Measurements from ENCODE around the gene MYO1E.
A peak's percentile ranks its signal among the peaks of the same experiment; 100 is the strongest.

DNA sequence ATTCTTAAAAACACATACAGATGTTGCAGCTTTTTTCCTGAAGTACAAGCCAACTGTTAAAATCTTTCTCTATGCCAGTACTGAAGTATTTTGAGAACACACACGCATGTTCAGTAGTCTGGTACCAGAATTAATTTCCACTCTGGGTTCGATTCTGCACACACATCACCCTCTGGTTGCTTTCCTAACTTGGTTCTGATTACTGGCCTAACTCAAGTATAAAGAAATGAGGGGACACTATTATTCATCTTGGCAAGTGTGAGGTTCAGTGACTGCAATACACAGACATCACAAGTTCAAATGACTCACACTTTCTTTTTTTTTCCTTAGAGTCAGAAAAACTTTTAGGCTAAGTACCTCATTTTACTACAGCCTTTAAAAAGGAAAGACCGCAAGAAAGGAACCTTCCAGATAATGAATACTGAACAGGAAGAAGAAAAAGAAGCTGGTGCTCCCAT lies 203.4 kb downstream of the MYO1E start:
- TF ChIP-seq, protein P1, sequence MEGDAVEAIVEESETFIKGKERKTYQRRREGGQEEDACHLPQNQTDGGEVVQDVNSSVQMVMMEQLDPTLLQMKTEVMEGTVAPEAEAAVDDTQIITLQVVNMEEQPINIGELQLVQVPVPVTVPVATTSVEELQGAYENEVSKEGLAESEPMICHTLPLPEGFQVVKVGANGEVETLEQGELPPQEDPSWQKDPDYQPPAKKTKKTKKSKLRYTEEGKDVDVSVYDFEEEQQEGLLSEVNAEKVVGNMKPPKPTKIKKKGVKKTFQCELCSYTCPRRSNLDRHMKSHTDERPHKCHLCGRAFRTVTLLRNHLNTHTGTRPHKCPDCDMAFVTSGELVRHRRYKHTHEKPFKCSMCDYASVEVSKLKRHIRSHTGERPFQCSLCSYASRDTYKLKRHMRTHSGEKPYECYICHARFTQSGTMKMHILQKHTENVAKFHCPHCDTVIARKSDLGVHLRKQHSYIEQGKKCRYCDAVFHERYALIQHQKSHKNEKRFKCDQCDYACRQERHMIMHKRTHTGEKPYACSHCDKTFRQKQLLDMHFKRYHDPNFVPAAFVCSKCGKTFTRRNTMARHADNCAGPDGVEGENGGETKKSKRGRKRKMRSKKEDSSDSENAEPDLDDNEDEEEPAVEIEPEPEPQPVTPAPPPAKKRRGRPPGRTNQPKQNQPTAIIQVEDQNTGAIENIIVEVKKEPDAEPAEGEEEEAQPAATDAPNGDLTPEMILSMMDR (conservative IDR thresholded peaks at IDR 0.05; ENCODE audit: low read depth, low read length), result no peak
- TF ChIP-seq RCOR1 (IDR thresholded peaks at IDR 0.05; ENCODE audit: insufficient replicate concordance, low read length), result no peak
- TF ChIP-seq, protein P2, sequence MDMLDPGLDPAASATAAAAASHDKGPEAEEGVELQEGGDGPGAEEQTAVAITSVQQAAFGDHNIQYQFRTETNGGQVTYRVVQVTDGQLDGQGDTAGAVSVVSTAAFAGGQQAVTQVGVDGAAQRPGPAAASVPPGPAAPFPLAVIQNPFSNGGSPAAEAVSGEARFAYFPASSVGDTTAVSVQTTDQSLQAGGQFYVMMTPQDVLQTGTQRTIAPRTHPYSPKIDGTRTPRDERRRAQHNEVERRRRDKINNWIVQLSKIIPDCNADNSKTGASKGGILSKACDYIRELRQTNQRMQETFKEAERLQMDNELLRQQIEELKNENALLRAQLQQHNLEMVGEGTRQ (IDR thresholded peaks at IDR 0.05; ENCODE audit: low read depth, low read length), result no peak
- TF ChIP-seq POLR2A (IDR thresholded peaks at IDR 0.05; ENCODE audit: low read depth, low read length), result no peak
- TF ChIP-seq RFX5 (IDR thresholded peaks at IDR 0.05; ENCODE audit: low read depth, low read length), result no peak
- no peak for TF ChIP-seq RAD21 (IDR thresholded peaks at IDR 0.05; ENCODE audit: low read length)
- TF ChIP-seq CEBPB (IDR thresholded peaks at IDR 0.05; ENCODE audit: low read depth, low read length), result peak; percentile 64; the same call in 1 of the 2 replicates
- TF ChIP-seq, protein P3, sequence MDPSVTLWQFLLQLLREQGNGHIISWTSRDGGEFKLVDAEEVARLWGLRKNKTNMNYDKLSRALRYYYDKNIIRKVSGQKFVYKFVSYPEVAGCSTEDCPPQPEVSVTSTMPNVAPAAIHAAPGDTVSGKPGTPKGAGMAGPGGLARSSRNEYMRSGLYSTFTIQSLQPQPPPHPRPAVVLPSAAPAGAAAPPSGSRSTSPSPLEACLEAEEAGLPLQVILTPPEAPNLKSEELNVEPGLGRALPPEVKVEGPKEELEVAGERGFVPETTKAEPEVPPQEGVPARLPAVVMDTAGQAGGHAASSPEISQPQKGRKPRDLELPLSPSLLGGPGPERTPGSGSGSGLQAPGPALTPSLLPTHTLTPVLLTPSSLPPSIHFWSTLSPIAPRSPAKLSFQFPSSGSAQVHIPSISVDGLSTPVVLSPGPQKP (IDR thresholded peaks at IDR 0.05; ENCODE audit: borderline replicate concordance, low read depth, low read length), result no peak
- no peak for TF ChIP-seq SMC3 (IDR thresholded peaks at IDR 0.05; ENCODE audit: low read depth, low read length)
- TF ChIP-seq MAFK (IDR thresholded peaks at IDR 0.05; ENCODE audit: low read depth, low read length), result no peak

Measured in IMR-90 (cell line).